ENCODE measurements around the gene TSGA10.

The TSGA10 gene

GRCh38 chr2:98985905-98986666 lies 168.7 kb downstream of the TSGA10 start:
- H3K4me3 ChIP-seq (ENCODE audit: low read depth, low read length), result no peak overlapping the region
- TF ChIP-seq CTCF (IDR thresholded peaks at IDR 0.05; ENCODE audit: low read depth, low read length), result no peak
- DNase-seq (ENCODE audit: low read depth, low spot score), result no peak
- in situ Hi-C loops (cut with HindIII; ENCODE audit: low sequenced_read_pairs), result no loop called here

- no peak for TF ChIP-seq CTCF (IDR thresholded peaks at IDR 0.05; ENCODE audit: low read depth, low read length)
- DNase-seq (ENCODE audit: low read depth, low spot score), result no peak
- in situ Hi-C loops (cut with HindIII; ENCODE audit: low sequenced_read_pairs), result no loop called here
- H3K4me3 ChIP-seq (ENCODE audit: low read depth, low read length), result no peak overlapping the region
Measured at GRCh38 chr2:98975611-98976010, 179.1 kb downstream of the TSGA10 start.

GRCh38 chr2:98972582-98973167 lies 182.1 kb downstream of the TSGA10 start:
- no peak overlapping the region for H3K4me3 ChIP-seq (ENCODE audit: low read depth, low read length)
- DNase-seq (ENCODE audit: low read depth, low spot score), result no peak
- TF ChIP-seq CTCF (IDR thresholded peaks at IDR 0.05; ENCODE audit: low read depth, low read length), result no peak
- in situ Hi-C loops (cut with HindIII; ENCODE audit: low sequenced_read_pairs), result no loop called here

- H3K4me3 ChIP-seq (ENCODE audit: low read depth, low read length), result no peak overlapping the region
- DNase-seq (ENCODE audit: low read depth, low spot score), result no peak
- in situ Hi-C loops (cut with HindIII; ENCODE audit: low sequenced_read_pairs), result no loop called here
- no peak for TF ChIP-seq CTCF (IDR thresholded peaks at IDR 0.05; ENCODE audit: low read depth, low read length)
Measured at GRCh38 chr2:98959810-98960507, 194.8 kb downstream of the TSGA10 start.

GRCh38 chr2:98952966-98953365 lies 201.8 kb downstream of the TSGA10 start:
- in situ Hi-C loops (cut with HindIII; ENCODE audit: low sequenced_read_pairs), result no loop called here
- DNase-seq (ENCODE audit: low read depth, low spot score), result no peak

More at GRCh38 chr2:98952966-98953365, 201.8 kb downstream of the TSGA10 start:
- H3K4me3 ChIP-seq (ENCODE audit: low read depth, low read length), result no peak overlapping the region
- no peak for TF ChIP-seq CTCF (IDR thresholded peaks at IDR 0.05; ENCODE audit: low read depth, low read length)
